HG03060 (cell line): ENCODE results near the gene PLEKHA4.
"Not testable (repeated sequence)": the region's sequence is repeated elsewhere in the genome, so short reads cannot be mapped to it uniquely, and the experiment has no call there.

Experiments
- ATAC-seq: cut with Tn5 transposase; IDR thresholded peaks from one replicate; pipeline ENCODE4 v1.9.1; 2021; ENCODE audit warnings: low read depth, moderate number of reproducible peaks; ENCODE audit not compliant: unreplicated experiment

The PLEKHA4 gene

DNA sequence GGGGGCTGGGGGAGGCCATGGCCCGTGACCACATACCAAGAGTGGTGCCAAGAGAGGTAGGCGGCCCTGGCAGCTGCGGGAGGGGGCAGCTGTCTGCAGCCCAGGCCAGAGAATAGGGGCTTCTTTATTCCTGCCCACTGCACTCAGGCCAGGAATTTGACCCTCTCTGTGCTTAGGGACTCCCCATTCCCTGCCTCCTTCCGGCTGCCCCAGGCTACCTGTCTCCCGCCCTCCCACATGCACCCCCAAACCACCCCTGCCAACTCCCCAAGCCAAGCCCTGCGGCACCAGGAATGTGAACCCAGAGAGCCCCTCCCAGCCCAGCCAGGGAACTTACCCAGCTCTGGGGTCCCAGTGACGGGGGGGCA lies 687 bp downstream of the PLEKHA4 start:
- ATAC-seq: no peak

DNA sequence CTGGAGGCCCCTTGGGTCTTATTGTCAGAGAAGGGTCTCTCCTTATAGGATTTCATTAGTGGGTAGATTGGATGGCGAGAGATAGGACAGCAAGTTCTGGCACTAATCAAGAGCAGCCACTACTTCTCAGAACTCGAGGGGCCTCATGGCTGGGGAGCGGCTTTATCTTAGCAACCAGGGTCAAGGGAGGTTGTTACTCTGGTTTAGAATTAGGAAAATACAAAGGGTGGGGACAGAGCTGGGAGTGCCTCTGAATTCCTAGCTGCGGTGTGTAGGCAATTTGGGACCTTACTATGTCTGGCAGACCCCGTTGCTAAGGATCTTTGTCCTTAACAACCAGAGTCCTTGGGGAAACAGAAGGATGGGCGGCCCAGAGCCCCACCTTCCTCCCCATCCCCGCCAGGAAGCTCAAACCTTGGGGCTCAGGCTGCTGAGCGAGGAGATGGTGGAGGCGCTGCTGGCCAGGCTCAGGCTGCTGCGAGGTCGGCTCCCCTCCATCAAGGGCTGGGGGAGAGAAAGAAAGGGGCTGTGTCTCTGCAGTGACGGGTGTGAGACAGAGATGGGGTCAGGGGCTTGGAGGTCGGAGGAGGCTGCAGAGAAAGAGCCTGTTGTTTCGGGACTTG lies 1.2 kb downstream of the PLEKHA4 start:
- ATAC-seq: no peak

DNA sequence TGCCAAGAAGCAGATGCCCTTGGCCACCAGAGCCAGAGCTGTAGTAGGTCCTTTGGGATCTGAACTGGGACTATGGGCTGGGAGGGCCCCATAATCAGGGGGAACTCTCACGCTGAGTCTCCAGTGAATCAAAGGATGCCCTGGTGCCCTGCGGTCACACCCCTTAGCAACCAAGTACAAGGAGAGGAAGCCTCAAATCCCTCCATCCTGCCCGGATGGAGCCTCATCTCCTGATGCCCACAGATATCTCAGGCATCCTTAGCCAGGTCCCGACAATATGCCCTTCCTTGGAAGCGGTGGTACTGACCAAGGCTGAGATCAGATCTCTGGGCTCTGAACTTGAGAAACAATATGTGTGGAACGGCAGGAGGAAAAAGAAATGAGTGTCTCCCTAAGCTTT lies 1.7 kb downstream of the PLEKHA4 start:
- ATAC-seq: no peak

- ATAC-seq: no peak
Measured at GRCh38 chr19:48862827-48863226, 5.6 kb downstream of the PLEKHA4 start.

DNA sequence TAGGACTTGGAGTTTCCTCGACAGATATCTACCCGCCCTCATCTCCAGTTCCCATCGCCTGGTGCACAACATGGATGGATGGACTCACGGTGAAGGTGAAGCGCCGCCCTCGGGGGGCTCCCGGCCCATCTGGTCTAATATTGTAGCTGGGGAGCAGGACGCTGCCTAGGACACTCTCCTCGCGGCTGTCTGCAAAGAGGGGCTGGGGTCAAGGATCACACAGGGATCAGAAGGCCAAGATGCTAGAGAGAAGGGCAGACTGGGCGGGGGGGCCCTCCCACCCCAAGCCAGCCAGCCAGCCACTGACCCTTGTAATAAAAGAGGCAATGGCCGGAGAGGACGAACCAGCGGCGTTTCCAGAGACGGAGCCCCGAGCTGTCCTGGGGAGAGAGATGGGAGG lies 7.1 kb downstream of the PLEKHA4 start:
- no peak for ATAC-seq

GRCh38 chr19:48859711-48860572 lies 8.5 kb downstream of the PLEKHA4 start:
- peak; percentile 69 for ATAC-seq

DNA sequence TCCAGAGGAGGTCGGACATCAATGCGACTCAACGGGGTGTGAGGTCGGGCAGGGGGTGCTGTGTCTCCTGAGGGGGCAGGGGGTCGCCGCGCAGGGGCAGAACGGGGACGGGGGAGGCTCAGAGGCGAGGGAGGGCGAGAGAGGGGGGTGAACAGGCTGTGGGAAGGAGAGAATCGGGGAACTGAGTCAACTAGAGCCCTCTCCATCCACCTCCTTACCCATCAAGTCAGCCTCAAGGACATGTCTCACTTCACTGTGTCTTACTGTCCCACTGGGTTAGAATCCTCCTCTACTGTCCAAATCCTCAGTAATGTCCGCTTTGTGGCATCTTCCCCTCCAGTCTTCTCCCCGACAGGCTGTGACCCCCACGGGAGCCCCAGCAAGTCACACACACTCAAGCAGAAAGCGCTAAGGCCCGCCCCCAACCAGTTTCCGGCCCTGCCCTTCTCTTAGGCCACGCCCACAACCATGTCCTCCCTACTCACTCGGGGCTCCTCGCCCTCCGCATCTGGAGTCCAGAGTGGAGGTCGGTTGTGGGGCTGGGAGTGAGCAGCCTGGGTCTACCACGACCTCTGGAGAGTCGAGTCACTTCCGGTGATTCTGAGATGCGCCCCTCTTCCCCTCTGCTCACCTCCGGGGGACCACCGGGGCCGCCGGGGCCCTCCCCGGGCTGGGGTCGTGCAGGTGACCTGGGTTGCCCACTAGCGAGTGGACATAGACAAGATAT lies 9.3 kb downstream of the PLEKHA4 start:
- ATAC-seq: no peak

DNA sequence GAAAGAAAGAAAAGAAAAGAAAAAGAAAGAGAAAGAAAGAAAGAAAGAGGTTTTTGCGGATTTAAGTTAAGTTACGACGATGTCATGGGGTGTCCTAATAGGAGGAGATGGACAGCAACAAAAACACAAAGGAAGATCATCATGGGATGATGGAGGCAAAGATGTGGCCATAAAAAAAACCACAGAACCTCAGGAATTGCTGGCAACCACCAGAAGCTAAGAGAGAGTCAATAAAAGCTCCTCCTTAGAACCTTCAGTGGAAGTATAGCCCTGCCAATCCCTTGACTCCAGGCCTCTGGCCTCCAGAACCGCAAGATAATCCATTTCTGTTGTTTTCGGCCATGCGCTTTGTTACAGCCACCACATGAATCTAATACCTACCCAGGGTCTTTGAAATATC lies 11.5 kb downstream of the PLEKHA4 start:
- ATAC-seq: no peak

DNA sequence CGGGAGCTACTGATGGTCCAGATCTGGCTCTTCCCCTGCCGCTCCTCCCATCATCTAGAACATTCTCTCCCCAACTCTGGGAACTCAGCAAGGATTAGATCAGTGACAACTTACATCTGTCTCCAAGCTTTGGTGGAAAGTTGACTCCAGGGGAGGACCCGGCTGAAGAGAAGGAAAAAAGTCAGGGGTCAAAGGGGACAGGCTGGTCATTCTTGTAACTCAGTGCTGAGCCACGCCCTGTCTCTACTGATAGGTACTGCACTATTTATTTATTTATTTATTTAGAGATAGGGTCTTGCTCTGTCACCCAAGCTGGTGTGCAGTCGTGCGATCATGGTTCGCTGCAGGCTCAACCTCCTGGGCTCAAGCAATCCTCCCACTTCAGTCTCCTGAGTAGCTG lies 14.3 kb downstream of the PLEKHA4 start:
- no peak for ATAC-seq

- ATAC-seq: no peak
Measured at GRCh38 chr19:48853483-48853882, 14.9 kb downstream of the PLEKHA4 start.

GRCh38 chr19:48852292-48852691 lies 16.1 kb downstream of the PLEKHA4 start:
- no peak for ATAC-seq

GRCh38 chr19:48846659-48847058 lies 21.8 kb downstream of the PLEKHA4 start:
- ATAC-seq: not testable (repeated sequence)

DNA sequence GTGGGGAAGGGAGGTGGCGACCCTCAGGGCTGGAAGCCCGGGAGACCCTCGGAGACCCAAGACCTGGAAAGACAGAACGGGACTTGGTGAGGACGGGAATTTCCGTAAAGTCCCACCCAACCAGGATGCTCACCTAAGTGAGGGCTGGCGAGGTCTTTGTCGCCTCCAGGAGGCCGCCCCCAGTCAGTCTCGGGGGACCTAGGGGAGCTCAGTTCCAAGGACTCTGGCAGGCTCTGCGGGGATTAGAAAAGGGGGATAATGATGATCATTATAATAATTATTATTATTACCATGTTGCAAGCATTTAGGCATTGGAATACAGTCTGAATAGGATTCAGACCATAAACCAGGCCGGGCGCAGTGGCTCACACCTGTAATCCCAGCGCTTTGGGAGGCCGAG lies 23.0 kb downstream of the PLEKHA4 start:
- no peak for ATAC-seq

GRCh38 chr19:48844472-48844871 lies 23.9 kb downstream of the PLEKHA4 start:
- no peak for ATAC-seq

DNA sequence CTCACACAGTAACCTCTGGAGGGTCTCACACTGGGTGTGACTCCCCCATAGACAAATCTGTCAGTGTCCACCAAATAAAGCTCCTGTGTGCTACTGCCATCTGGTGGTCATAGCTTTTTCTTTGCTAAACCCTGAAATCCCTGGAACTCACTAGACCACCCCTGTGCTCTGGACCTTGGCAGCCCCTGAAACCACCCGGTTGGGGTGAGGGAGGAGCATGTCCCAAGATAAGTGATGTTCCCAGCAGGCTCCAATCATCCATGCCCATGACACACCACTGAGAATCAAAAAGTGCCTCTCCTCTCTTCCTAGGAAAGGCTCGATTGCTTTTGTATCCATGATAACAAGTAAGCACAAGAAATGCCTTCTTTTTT lies 25.6 kb downstream of the PLEKHA4 start:
- no peak for ATAC-seq

DNA sequence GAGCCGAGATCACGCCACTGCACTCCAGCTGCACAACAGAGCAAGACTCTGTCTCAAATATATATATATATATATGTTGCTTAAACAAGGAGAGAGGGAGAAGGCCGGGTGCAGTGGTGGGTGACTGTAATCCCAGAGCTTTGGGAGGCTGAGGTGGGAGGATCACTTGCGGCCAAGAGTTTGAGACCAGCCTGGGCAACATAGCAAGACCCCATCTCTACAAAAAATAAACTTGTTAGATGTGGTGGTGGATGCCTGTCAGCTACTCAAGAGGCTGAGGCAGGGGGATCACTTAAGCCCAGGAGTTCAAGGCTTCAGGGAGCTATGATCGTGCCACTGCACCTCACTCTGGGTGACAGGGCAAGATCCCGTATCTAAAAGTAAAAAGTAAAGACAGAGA lies 26.8 kb downstream of the PLEKHA4 start:
- no peak for ATAC-seq

DNA sequence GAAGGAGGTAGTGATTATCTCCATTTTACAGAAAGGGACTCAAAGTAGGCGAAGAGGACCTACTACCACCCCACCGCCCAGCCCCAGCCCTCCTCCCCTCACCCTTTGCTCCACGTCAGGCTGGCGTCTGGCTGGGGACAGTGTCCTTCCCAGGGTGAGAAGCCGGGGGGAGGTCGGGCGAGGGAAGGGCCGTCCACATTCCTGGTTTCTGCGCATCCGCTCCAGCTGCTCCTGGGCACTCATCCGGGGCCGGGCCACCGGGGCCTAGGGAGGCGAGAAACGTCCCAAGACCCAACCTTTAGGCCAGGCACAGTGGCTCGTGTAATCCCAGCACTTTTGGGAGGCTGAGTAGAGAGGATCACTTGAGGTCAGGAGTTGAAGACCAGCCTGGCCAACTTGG lies 27.4 kb downstream of the PLEKHA4 start:
- ATAC-seq: no peak

DNA sequence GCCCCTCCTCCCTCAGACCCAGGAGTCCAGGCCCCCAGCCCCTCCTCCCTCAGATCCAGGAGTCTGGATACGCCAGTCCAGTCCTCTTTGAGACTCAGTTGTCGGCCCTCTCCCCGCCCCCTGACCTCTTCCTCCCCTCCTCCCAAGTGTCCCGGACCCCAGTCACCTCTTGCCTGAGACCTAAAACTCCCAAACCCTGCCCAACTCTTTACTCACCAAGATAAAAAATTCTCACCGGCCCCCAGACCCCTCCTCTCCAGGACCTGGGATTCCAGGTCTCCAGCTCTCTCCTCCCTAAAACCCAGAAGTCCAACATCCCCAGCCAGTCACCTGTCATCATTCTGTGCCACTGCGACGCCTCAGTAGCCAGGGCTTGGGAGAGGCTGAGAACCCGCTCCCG lies 30.7 kb downstream of the PLEKHA4 start:
- no peak for ATAC-seq

- ATAC-seq: no peak
Measured at GRCh38 chr19:48837051-48837524, 31.3 kb downstream of the PLEKHA4 start.

DNA sequence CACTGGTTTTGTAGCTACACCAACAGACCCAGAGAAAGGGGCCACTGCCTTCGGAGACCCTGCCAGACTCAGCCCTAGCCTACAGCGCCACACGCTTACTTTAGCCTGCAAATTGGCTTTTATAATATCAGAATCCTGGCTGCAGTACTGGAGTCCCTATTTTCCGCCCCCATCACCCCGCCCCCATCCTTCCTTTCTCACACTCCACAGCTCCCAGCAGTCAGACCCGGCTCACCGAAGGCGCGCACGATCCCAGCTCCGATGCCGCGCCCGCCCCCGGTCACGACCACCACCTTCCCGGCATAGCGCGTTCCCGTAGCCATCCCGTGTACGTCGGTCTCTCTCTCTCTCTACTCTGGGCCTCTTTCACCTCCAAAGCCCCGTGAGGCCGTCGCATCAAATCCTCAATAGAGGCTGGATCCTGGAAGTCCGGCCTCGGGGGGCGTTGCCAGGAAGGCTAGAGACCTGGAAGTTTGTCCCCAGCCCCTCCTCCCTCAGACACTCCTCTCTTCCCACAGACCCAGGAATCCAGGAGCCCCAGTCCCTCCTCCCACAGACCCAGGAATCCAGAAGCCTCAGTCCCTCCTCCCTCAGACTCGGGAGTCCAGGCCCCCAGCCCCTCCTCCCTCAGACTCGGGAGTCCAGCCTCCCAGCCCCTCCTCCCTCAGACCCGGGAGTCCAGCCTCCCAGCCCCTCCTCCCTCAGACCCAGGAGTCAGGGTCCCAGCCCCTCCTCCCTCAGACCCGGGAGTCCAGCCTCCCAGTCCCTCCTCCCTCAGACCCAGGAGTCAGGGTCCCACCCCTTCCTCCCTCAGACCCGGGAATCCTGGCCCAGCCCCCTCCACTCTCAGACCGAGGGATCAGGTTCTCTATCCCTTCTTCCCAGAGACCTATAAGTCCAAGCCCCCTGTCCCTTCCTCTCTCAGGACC lies 32.1 kb downstream of the PLEKHA4 start, which contains the start of gene HSD17B14:
Gene HSD17B14, minus strand, starts transcription at position 403 of the 929 bp plus-strand sequence. Its CDS starts 80 bp downstream, at position 323.
- ATAC-seq: no peak
